Transverse colon (tissue), 4 donors: ENCODE results near the gene OR5P2. TPM values are rescaled to one million over a fixed set of nuclear protein-coding genes. Genes with fewer than 3 reads are reported as not detected.
"Not testable (repeated sequence)": the region's sequence is repeated elsewhere in the genome, so short reads cannot be mapped to it uniquely, and the experiment has no call there.

Source experiments
- DNase-seq: peaks from one replicate; pipeline ENCODE4 v3.0.0-alpha.2; 2019
- H3K27ac ChIP-seq, 4 donors: fragments of 200-600 bp; sonication (generic); 2 replicates each; pipeline ENCODE4 v1.5.1; 2016 to 2018; ENCODE audit warnings: inconsistent platforms in 4 of 4
- H3K27me3 ChIP-seq: fragments of 200-600 bp; sonication (generic); 2 replicates; pipeline ENCODE4 v1.5.1; 2017; ENCODE audit warnings: inconsistent platforms
- H3K36me3 ChIP-seq, 4 donors: fragments of 200-600 bp; sonication (generic); 2 replicates each; pipeline ENCODE4 v1.5.1; 2017 to 2019; ENCODE audit warnings: inconsistent platforms in 4 of 4
- H3K4me1 ChIP-seq, 4 donors: fragments of 200-600 bp; sonication (generic); 2 replicates each; pipeline ENCODE4 v1.5.1; 2017 to 2020; ENCODE audit warnings: inconsistent platforms in 4 of 4
- H3K4me3 ChIP-seq, 4 donors: fragments of 200-600 bp; sonication (generic); 1 replicate in 1 of 4; 2 replicates in 3 of 4; pipeline versions ENCODE4 v1.5.1 to v1.6.1; 2017 to 2019; ENCODE audit warnings: inconsistent platforms in 4 of 4
- H3K9me3 ChIP-seq, 2 donors: fragments of 200-600 bp; sonication (generic); 2 replicates each; pipeline ENCODE4 v1.5.1; 2017 to 2019; ENCODE audit warnings: inconsistent platforms in 2 of 2
- EP300 ChIP-seq: sonication (generic); formaldehyde crosslinking; IDR thresholded peaks from one replicate; pipeline ENCODE4 v1.6.1; 2017; ENCODE audit warnings: antibody characterized with exemption, low read depth
- POLR2A ChIP-seq: fragments of 450-650 bp; IDR thresholded peaks from one replicate; pipeline ENCODE4 v1.6.1; 2016; ENCODE audit warnings: antibody characterized with exemption, mild to moderate bottlenecking, moderate library complexity
- POLR2AphosphoS5 ChIP-seq, 3 donors: sonication (generic); formaldehyde crosslinking; IDR thresholded peaks; one replicate each; pipeline ENCODE4 v1.6.1; 2016; ENCODE audit warnings: antibody characterized with exemption in 3 of 3
- WGBS, 2 donors: methylation state at CpG; one replicate each; pipeline ENCODE4 v1.1.5; 2018; ENCODE audit warnings: low coverage in 1 of 2; 5-methylcytosine and 5-hydroxymethylcytosine counted together
- in situ Hi-C, 4 donors: fragments of 200-750 bp; cut with MboI; loops; one replicate each; pipeline versions ENCODE4 v1.15.0 to v1.15.1; 2017; ENCODE audit warnings: low sequenced_read_pairs in 3 of 4, low pct_ligation_motif_present in 1 of 4, low pct_unique_long_range_greater_than_20kb in 1 of 4
- intact Hi-C: fragments of 100-400 bp; cut with DNase I; formaldehyde crosslinking; loops from one replicate; pipeline ENCODE4 v1.15.1; 2023; ENCODE audit warnings: low total_unique reads
- total RNA-seq, 4 donors: library from RNA; depleted of rRNA; stranded (reverse); fragments of >200 nt; gene quantifications; one replicate each; pipeline ENCODE4 v1.1.0, GENCODE V29; 2016
- TF ChIP-seq, protein P1 (sequence below), 5 experiments: fragments of 200-600 bp in 3 of 5; fragments of 450-650 bp in 2 of 5; sonication (generic) in 3 of 5; IDR thresholded peaks; 1 replicate in 2 of 5; 2 replicates in 3 of 5; pipeline ENCODE4 v1.5.1; 2016 to 2017; ENCODE audit warnings: antibody characterized with exemption in 5 of 5, inconsistent platforms in 3 of 5, mild to moderate bottlenecking in 2 of 5, moderate library complexity in 1 of 5

Gene OR5P2
- total RNA-seq, 4 donors from 2014 or later: not detected

DNA sequence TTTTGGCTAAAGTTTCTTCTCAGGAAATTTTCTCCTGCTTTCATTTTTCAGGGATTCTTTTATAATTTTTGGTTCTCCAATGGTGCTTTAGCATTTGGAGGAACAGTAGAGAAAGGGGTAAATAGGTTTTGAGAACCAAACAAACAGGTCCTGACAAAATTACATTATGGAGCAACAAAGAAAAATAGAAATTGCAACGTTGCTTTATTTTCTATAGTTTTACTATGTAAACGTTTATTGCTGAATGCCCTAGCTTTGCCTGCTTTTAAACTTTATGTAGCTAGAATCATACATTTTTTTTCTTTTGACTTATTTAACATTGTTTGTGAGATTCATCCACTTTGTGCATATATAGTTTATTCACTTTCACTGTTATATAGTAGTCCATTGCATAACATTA is 43.8 kb upstream of the OR5P2 start:
- Histone ChIP-seq H3K9me3 (no peaks in the 10 kb centered on the region), H3K4me3 (no peak overlapping the region), H3K4me1 (no peaks in the 10 kb centered on the region), H3K27me3 (no peaks in the 10 kb centered on the region), H3K36me3 (no peaks in the 10 kb centered on the region), H3K27ac (no peak overlapping the region)
- in situ Hi-C loops: no loop called here
- 57 to 72% methylated on average over 2 of the region's 2 CpGs for WGBS, 2 donors
- intact Hi-C loops: no loop called here
- TF ChIP-seq EP300 (no peak), POLR2AphosphoS5 (IDR thresholded peaks at IDR 0.05) (no peak), POLR2A (no peak)
- TF ChIP-seq, protein P1, sequence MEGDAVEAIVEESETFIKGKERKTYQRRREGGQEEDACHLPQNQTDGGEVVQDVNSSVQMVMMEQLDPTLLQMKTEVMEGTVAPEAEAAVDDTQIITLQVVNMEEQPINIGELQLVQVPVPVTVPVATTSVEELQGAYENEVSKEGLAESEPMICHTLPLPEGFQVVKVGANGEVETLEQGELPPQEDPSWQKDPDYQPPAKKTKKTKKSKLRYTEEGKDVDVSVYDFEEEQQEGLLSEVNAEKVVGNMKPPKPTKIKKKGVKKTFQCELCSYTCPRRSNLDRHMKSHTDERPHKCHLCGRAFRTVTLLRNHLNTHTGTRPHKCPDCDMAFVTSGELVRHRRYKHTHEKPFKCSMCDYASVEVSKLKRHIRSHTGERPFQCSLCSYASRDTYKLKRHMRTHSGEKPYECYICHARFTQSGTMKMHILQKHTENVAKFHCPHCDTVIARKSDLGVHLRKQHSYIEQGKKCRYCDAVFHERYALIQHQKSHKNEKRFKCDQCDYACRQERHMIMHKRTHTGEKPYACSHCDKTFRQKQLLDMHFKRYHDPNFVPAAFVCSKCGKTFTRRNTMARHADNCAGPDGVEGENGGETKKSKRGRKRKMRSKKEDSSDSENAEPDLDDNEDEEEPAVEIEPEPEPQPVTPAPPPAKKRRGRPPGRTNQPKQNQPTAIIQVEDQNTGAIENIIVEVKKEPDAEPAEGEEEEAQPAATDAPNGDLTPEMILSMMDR (IDR thresholded peaks at IDR 0.05): no peak
- no peak for DNase-seq

DNA sequence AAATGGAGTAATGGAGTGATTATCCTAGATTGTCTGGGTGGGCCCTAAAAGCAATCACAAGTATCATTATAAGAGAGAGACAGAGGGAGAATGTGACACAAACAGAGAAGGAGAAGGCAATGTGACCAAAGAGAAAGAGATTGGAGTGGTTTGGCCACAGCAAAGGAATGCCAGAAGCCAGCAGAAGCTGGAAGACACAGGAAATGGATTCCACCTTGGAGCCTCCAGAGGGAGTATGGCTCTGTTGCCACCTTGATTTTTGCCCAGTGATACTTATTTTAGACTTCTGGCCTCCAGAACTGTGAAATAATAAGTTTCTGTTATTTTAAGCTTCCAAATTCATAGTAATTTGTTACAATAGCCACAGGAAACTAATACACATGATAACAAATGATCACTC is 36.8 kb upstream of the OR5P2 start:
- intact Hi-C loops: no loop called here
- H3K4me1 ChIP-seq: no peaks in the 10 kb centered on the region
- no peaks in the 10 kb centered on the region for H3K27me3 ChIP-seq
- TF ChIP-seq, protein P1 (IDR thresholded peaks at IDR 0.05): no peak
- no peak for TF ChIP-seq POLR2AphosphoS5 (IDR thresholded peaks at IDR 0.05)
- no peak for TF ChIP-seq POLR2A
- no peak for TF ChIP-seq EP300
- no peak overlapping the region for H3K4me3 ChIP-seq
- in situ Hi-C loops: no loop called here
- H3K27ac ChIP-seq: no peak overlapping the region
- H3K36me3 ChIP-seq: no peaks in the 10 kb centered on the region
- DNase-seq: no peak
- H3K9me3 ChIP-seq: no peaks in the 10 kb centered on the region

DNA sequence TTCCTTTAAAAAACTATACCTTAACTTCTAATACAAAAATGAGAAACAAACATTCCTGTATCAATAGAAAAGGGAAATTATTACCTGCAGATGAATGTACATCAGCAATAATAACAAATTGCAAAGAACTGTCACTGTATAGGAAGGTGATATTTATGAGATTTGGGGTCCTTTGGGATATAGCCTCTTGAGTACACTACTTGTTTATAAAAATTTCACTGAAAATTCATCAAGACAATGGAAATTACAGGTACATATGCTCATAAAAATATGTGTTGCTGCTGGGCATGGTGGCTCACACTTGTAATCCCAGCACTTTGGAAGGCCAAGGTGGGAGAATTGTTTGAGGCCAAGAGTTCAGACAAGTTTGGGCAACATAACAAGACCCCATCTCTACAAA is 34.0 kb upstream of the OR5P2 start, which contains the start of gene OR5P3:
OR5P3 (minus strand) TSS at position 101 of the 400 bp plus-strand sequence.
- intact Hi-C loops (no loop called here), in situ Hi-C loops (no loop called here)
- H3K36me3 ChIP-seq: no peaks in the 10 kb centered on the region
- H3K4me1 ChIP-seq: no peaks in the 10 kb centered on the region
- TF ChIP-seq POLR2A (no peak), EP300 (no peak), POLR2AphosphoS5 (IDR thresholded peaks at IDR 0.05) (no peak)
- TF ChIP-seq, protein P1 (IDR thresholded peaks at IDR 0.05): no peak
- H3K27ac ChIP-seq: no peak within 1 kb of the TSS
- H3K4me3 ChIP-seq: no peak within 1 kb of the TSS
- DNase-seq: no peak
- no peaks in the 10 kb centered on the region for H3K27me3 ChIP-seq
- no peaks in the 10 kb centered on the region for H3K9me3 ChIP-seq

DNA sequence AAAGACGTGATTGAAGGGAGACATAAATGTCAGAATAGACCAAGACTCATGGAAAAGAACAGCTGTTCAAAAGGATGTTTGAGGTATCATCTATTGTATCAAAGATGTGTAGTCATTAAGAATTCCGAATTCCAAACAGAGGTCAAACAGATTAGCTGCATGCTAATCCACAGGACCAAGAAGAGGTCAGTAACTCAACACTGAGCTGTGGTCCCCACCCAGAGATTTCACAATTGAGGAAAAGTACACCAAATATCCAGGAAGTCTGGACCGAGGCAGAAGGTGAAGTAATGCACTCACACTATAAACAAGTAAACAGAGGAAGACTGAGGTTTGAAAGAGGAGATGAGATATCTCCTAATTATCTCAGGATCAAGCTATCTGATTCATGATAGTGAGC is 29.6 kb upstream of the OR5P2 start:
- 40 to 62% methylated on average over 3 of the region's 3 CpGs for WGBS, 2 donors
- Histone ChIP-seq H3K27me3 (no peaks in the 10 kb centered on the region), H3K4me1 (no peaks in the 10 kb centered on the region), H3K36me3 (no peaks in the 10 kb centered on the region), H3K4me3 (no peak overlapping the region), H3K9me3 (no peaks in the 10 kb centered on the region), H3K27ac (no peak overlapping the region)
- TF ChIP-seq POLR2AphosphoS5 (IDR thresholded peaks at IDR 0.05): no peak
- TF ChIP-seq, protein P1 (IDR thresholded peaks at IDR 0.05): no peak
- in situ Hi-C loops (no loop called here), intact Hi-C loops (no loop called here)
- no peak for DNase-seq

DNA sequence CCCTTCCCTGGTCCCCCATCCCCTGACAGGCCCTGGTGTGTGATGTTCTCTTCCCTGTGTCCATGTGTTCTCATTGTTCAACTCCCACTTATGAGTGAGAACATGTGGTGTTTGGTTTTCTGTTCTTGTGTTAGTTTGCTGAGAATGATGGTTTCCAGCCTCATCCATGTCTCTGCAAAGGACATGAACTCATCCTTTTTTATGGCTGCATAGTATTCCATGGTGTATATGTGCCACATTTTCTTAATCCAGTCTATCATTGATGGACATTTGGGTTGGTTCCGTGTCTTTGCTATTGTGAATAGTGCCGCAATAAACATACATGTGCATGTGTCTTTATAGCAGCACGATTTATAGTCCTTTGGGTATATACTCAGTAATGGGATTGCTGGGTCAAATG is 23.7 kb upstream of the OR5P2 start:
- H3K4me3 ChIP-seq, H3K9me3 ChIP-seq, H3K27me3 ChIP-seq, in situ Hi-C loops, H3K36me3 ChIP-seq, H3K4me1 ChIP-seq, H3K27ac ChIP-seq, DNase-seq: not testable (repeated sequence)
- WGBS, 2 donors: 90 to 92% methylated on average over 3 of the region's 3 CpGs
- intact Hi-C loops: loop anchor here (5.0 kb wide), 1 partner anchor 933 kb away; no protein-coding TSS in a partner anchor

DNA sequence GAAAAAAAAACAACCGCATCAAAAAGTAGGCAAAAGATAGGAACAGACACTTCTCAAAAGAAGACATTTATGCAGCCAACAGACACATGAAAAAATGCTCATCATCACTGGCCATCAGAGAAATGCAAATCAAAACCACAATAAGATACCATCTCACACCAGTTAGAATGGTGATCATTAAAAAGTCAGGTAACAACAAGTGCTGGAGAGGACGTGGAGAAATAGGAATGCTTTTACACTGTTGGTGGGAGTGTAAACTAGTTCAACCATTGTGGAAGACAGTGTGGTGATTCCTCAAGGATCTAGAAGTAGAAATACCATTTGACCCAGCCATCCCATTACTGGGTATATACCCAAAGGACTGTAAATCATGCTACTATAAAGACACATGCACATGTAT is 18.2 kb upstream of the OR5P2 start:
- H3K4me1 ChIP-seq, intact Hi-C loops, H3K27ac ChIP-seq, H3K9me3 ChIP-seq, in situ Hi-C loops, DNase-seq, H3K27me3 ChIP-seq, H3K4me3 ChIP-seq, H3K36me3 ChIP-seq: not testable (repeated sequence)
- WGBS, 2 donors: 91 to 100% methylated on average over 2 of the region's 2 CpGs

DNA sequence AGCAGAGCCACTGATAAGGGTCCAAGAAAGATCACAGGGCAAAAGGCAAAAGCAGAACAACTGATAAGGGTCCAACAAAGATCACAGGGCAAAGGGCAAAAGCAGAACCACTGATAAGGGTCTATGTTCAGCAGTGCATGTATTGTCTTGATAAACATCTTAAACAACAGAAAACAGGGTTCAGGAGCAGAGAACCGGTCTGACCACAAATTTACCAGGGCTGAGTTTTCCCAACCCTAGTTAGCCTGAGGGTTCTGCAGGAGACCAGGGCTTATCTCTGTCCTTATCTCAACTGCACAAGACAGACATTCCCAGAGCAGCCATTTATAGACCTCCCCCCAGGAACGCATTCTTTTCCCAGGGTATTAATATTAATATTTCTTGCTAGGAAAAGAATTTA is 13.6 kb upstream of the OR5P2 start:
- WGBS, 2 donors: 75% methylated on average over 2 of the region's 2 CpGs; no CpG with 5 or more reads in 1 of the 2 donors
- intact Hi-C loops, H3K27me3 ChIP-seq, H3K4me1 ChIP-seq, H3K4me3 ChIP-seq, H3K27ac ChIP-seq, H3K36me3 ChIP-seq, DNase-seq, in situ Hi-C loops: not testable (repeated sequence)
- peaks cover 8 to 11% of the 10 kb centered on the region in 2 donors for H3K9me3 ChIP-seq
